ENCODE results near the gene MIP. TPM values are rescaled to one million over a fixed set of nuclear protein-coding genes. Genes with fewer than 3 reads are reported as not detected.

The MIP gene
- total and polyA plus RNA-seq, 2 donors (not counting 3 experiments of a cell fraction or from before 2014, with no cell fraction given), result 0.18 TPM; not detected in 1

- dilution Hi-C loops (cut with MboI; ENCODE audit: extremely low pct_ligation_motif_present, low sequenced_read_pairs), result no loop called here
- H3K4me3 ChIP-seq (replicated peaks in 1 of 3; ENCODE audit: insufficient read depth in 1 of 3, low read depth in 1 of 3, low read length in 3 of 3), result no peak overlapping the region
- no peak overlapping the region for H2AFZ ChIP-seq (ENCODE audit: low read depth, low read length)
- no peaks in the 10 kb centered on the region for H3K4me1 ChIP-seq (ENCODE audit: control insufficient read depth, extremely low read depth, insufficient read depth, low read length)
- H3K27ac ChIP-seq (ENCODE audit: insufficient read depth, low read depth, low read length), result no peak overlapping the region
- no peaks in the 10 kb centered on the region for H3K9me3 ChIP-seq (replicated peaks; ENCODE audit: control insufficient read depth, insufficient read depth, low read length)
- FAIRE-seq, result no peak
- no peaks in the 10 kb centered on the region for H3K9me1 ChIP-seq (replicated peaks; ENCODE audit: control insufficient read depth, extremely low read depth, insufficient read depth, low read length)
- TF ChIP-seq GATA2 (IDR thresholded peaks at IDR 0.05; ENCODE audit: insufficient read depth, insufficient read length, low read depth, low read length) (no peak), EZH2 (IDR thresholded peaks at IDR 0.05; ENCODE audit: borderline replicate concordance, low read depth, low read length, severe bottlenecking) (no peak), FOS (IDR thresholded peaks at IDR 0.05; ENCODE audit: borderline replicate concordance, insufficient read depth, low read length) (no peak), MAX (IDR thresholded peaks at IDR 0.05; ENCODE audit: insufficient read depth, insufficient read length) (no peak), POLR2AphosphoS5 (IDR thresholded peaks at IDR 0.05; ENCODE audit: insufficient read depth, low read depth, low read length) (no peak)
- H3K4me2 ChIP-seq (ENCODE audit: insufficient read depth, low read length), result no peak overlapping the region
- CTCF ChIA-PET, result no interaction called here
- no peak for DNase-seq (ENCODE audit: low read depth, low spot score)
- no peaks in the 10 kb centered on the region for H3K79me2 ChIP-seq (ENCODE audit: control insufficient read depth, insufficient read depth, low read length)
- intact Hi-C loops (cut with micrococcal nuclease), result no loop called here
- no peak overlapping the region for H3K9ac ChIP-seq (replicated peaks; ENCODE audit: extremely low read depth, insufficient read depth, low read length)
- POLR2A ChIA-PET, result interaction anchor here (0.6 kb wide), 1 partner anchor 66 kb away, joined by 4 read pairs; no protein-coding TSS in a partner anchor
- BruUV-seq (replicated peaks), result no TSS peak
- H3K36me3 ChIP-seq (ENCODE audit: control insufficient read depth in 2 of 2, extremely low read depth in 1 of 2, insufficient read depth in 2 of 2, low read length in 2 of 2), result no peaks in the 10 kb centered on the region
- H3K27me3 ChIP-seq (ENCODE audit: control insufficient read depth in 2 of 2, insufficient read depth in 2 of 2, low read length in 2 of 2), result no peaks in the 10 kb centered on the region
- no peaks in the 10 kb centered on the region for H4K20me1 ChIP-seq (replicated peaks; ENCODE audit: control insufficient read depth, extremely low read depth, insufficient read depth, low read length)
Measured at GRCh38 chr12:56410768-56411167, 43.7 kb downstream of the MIP start.

- Histone ChIP-seq H3K9me1 (replicated peaks; ENCODE audit: control insufficient read depth, extremely low read depth, insufficient read depth, low read length) (no peaks in the 10 kb centered on the region), H3K4me3 (replicated peaks in 1 of 3; ENCODE audit: insufficient read depth in 1 of 3, low read depth in 1 of 3, low read length in 3 of 3) (no peak overlapping the region), H4K20me1 (replicated peaks; ENCODE audit: control insufficient read depth, extremely low read depth, insufficient read depth, low read length) (no peaks in the 10 kb centered on the region), H3K27ac (ENCODE audit: insufficient read depth, low read depth, low read length) (no peak overlapping the region), H3K9me3 (replicated peaks; ENCODE audit: control insufficient read depth, insufficient read depth, low read length) (no peaks in the 10 kb centered on the region), H3K27me3 (ENCODE audit: control insufficient read depth in 2 of 2, insufficient read depth in 2 of 2, low read length in 2 of 2) (no peaks in the 10 kb centered on the region), H2AFZ (ENCODE audit: low read depth, low read length) (no peak overlapping the region), H3K36me3 (ENCODE audit: control insufficient read depth in 2 of 2, extremely low read depth in 1 of 2, insufficient read depth in 2 of 2, low read length in 2 of 2) (no peaks in the 10 kb centered on the region), H3K79me2 (ENCODE audit: control insufficient read depth, insufficient read depth, low read length) (no peaks in the 10 kb centered on the region), H3K4me2 (ENCODE audit: insufficient read depth, low read length) (no peak overlapping the region), H3K4me1 (ENCODE audit: control insufficient read depth, extremely low read depth, insufficient read depth, low read length) (no peaks in the 10 kb centered on the region), H3K9ac (replicated peaks; ENCODE audit: extremely low read depth, insufficient read depth, low read length) (no peak overlapping the region)
- intact Hi-C loops (cut with micrococcal nuclease), result no loop called here
- FAIRE-seq (no peak), DNase-seq (ENCODE audit: low read depth, low spot score) (no peak)
- no peak for TF ChIP-seq EZH2 (IDR thresholded peaks at IDR 0.05; ENCODE audit: borderline replicate concordance, low read depth, low read length, severe bottlenecking)
- no peak for TF ChIP-seq POLR2AphosphoS5 (IDR thresholded peaks at IDR 0.05; ENCODE audit: insufficient read depth, low read depth, low read length)
- TF ChIP-seq FOS (IDR thresholded peaks at IDR 0.05; ENCODE audit: borderline replicate concordance, insufficient read depth, low read length), result no peak
- no peak for TF ChIP-seq POLR2A (IDR thresholded peaks at IDR 0.05; ENCODE audit: low read depth, low read length)
- no peak for TF ChIP-seq JUN (IDR thresholded peaks at IDR 0.05; ENCODE audit: borderline replicate concordance, insufficient read depth, insufficient read length, low read depth)
- no peak for TF ChIP-seq GATA2 (IDR thresholded peaks at IDR 0.05; ENCODE audit: insufficient read depth, insufficient read length, low read depth, low read length)
- TF ChIP-seq MYC (IDR thresholded peaks at IDR 0.05; ENCODE audit: low read depth, low read length), result no peak
- TF ChIP-seq MAX (IDR thresholded peaks at IDR 0.05; ENCODE audit: insufficient read depth, insufficient read length), result no peak
- no peak for TF ChIP-seq CTCF (IDR thresholded peaks at IDR 0.05; ENCODE audit: extremely low read depth in 1 of 2, insufficient read depth in 1 of 2, low read depth in 1 of 2, low read length in 2 of 2)
- POLR2A ChIA-PET, result no interaction called here
- no TSS peak for BruUV-seq (replicated peaks)
- CTCF ChIA-PET, result interaction anchor here (1.4 kb wide), 1 partner anchor 49 kb away, joined by 3 read pairs; the partner anchor contains the start of gene STAT2
- dilution Hi-C loops (cut with MboI; ENCODE audit: extremely low pct_ligation_motif_present, low sequenced_read_pairs), result loop anchor here (10.0 kb wide), 1 partner anchor 64 kb away; no protein-coding TSS in a partner anchor
Measured at GRCh38 chr12:56408799-56409417, 45.5 kb downstream of the MIP start.
